Subcutaneous preadipocyte (primary cell): Measurements from ENCODE around the gene CLP1. TPM values are rescaled to one million over a fixed set of nuclear protein-coding genes. Genes with fewer than 3 reads are reported as not detected.

Source experiments
- small RNA-seq: library from RNA; depleted of rRNA; stranded (forward); fragments of <200 nt; gene quantifications from one replicate; pipeline ENCODE3, GENCODE V24; 2012
- total RNA-seq: library from RNA; depleted of rRNA; stranded (reverse); fragments of >200 nt; gene quantifications from 2 replicates; pipeline ENCODE4 v1.2.3, GENCODE V29; 2012

The CLP1 gene
- total RNA-seq = 17.6 and 20.9 TPM in 2 replicates

GRCh38 chr11:57657194-57658022, at the start of gene CLP1:
Gene CLP1, plus strand, starts transcription at chr11:57657762. Its CDS starts 1,715 bp downstream, at chr11:57659477.

GRCh38 chr11:57649826-57650738, 7.5 kb upstream of the CLP1 start, which contains the start of gene YPEL4:
Gene YPEL4, minus strand, starts transcription at chr11:57649912. Its CDS starts 2,805 bp downstream, at chr11:57647107.

GRCh38 chr11:57667736-57668433, 10.3 kb downstream of the CLP1 start, which contains the start of gene ZDHHC5:
Gene ZDHHC5, plus strand, starts transcription at chr11:57668114. Its CDS starts 4,977 bp downstream, at chr11:57673091.

Small RNA genes within 50 kb of the gene (small RNA-seq; reads per million reads assigned to genes)
- 1,182 reads per million, percentile 100 among the genes with 10 or more reads in this experiment for gene MIR130A

Other genes starting within 250 kb of the CLP1 start
- gene SLC43A3, start 230.6 kb upstream of the CLP1 start, total RNA-seq = 172 and 210 TPM in 2 replicates
- 0.39 and 1.5 TPM in 2 replicates for gene RTN4RL2, start 197.2 kb upstream of the CLP1 start, total RNA-seq
- gene SLC43A1, start 142.1 kb upstream of the CLP1 start, total RNA-seq = 24.6 and 27.4 TPM in 2 replicates
- gene TIMM10, start 127.0 kb upstream of the CLP1 start, total RNA-seq = 30.9 and 33.4 TPM in 2 replicates
- gene SMTNL1, start 120.2 kb upstream of the CLP1 start, total RNA-seq = not detected in 2 replicates
- 53.0 and 104 TPM in 2 replicates for gene UBE2L6, start 90.1 kb upstream of the CLP1 start, total RNA-seq
- gene SERPING1, start 60.1 kb upstream of the CLP1 start, total RNA-seq = 6.5 and 48.9 TPM in 2 replicates
- gene YPEL4, start 7.8 kb upstream of the CLP1 start, total RNA-seq = 0.39 and 0.73 TPM in 2 replicates
- 38.2 and 56.1 TPM in 2 replicates for gene ZDHHC5, start 10.4 kb downstream of the CLP1 start, total RNA-seq
- gene MED19, start 54.5 kb downstream of the CLP1 start, total RNA-seq = 13.6 and 14.5 TPM in 2 replicates
- 67.2 and 80.3 TPM in 2 replicates for gene TMX2, start 54.8 kb downstream of the CLP1 start, total RNA-seq
- 49.5 and 65.0 TPM in 2 replicates for gene SELENOH, start 83.7 kb downstream of the CLP1 start, total RNA-seq
- not detected in 2 replicates for gene BTBD18, start 94.1 kb downstream of the CLP1 start, total RNA-seq
- gene CTNND1, start 104.0 kb downstream of the CLP1 start, total RNA-seq = 81.6 and 98.1 TPM in 2 replicates